Dendritic cell treated with granulocyte-macrophage colony-stimulating factor and Interleukin-4, amounts not matched to agents 40 ng/mL and 50 ng/mL, for 4 days (primary cell): ENCODE data around the gene MCF2L2.
"Not testable (repeated sequence)": the region's sequence is repeated elsewhere in the genome, so short reads cannot be mapped to it uniquely, and the experiment has no call there.

Source experiments
- H3K27ac Mint-ChIP-seq: one replicate; pipeline ENCODE4 v1.8.0; 2022; ENCODE audit warnings: mild to moderate bottlenecking, mixed read lengths
- H3K27me3 Mint-ChIP-seq: one replicate; pipeline ENCODE4 v1.8.0; 2022; ENCODE audit warnings: mild to moderate bottlenecking, mixed read lengths
- H3K36me3 Mint-ChIP-seq: one replicate; pipeline ENCODE4 v1.8.0; 2022; ENCODE audit warnings: low read depth, mixed read lengths
- H3K4me1 Mint-ChIP-seq: one replicate; pipeline ENCODE4 v1.8.0; 2022; ENCODE audit warnings: low read depth, mixed read lengths
- H3K4me3 Mint-ChIP-seq: one replicate; pipeline ENCODE4 v1.8.0; 2022; ENCODE audit warnings: mild to moderate bottlenecking, moderate library complexity, mixed read lengths
- H3K9me3 Mint-ChIP-seq: one replicate; pipeline ENCODE4 v1.8.0; 2022; ENCODE audit warnings: mixed read lengths
- intact Hi-C: fragments of 100-400 bp; cut with micrococcal nuclease; formaldehyde crosslinking; loops from one replicate; pipeline ENCODE4 v1.15.0; 2022

Gene MCF2L2

DNA sequence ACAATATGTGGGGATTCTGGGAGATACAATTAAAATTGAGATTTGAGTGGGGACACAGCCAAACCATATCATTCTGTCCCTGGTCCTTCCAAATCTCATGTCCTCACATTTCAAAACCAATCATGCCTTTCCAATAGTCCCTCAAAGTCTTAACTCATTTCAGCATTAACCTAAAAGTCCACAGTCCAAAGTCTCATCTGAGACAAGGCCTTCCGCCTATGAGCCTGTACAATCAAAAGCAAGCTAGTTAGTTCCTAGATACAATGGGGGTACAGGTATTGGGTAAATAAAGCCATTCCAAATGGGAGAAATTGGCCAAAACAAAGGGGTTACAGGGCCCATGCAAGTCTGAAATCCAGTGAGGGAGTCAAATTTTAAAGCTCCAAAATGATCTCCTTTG lies 260.4 kb downstream of the MCF2L2 start:
- H3K27ac Mint-ChIP-seq, intact Hi-C loops, H3K4me1 Mint-ChIP-seq, H3K36me3 Mint-ChIP-seq, H3K9me3 Mint-ChIP-seq, H3K4me3 Mint-ChIP-seq: not testable (repeated sequence)
- H3K27me3 Mint-ChIP-seq, result peaks cover 44% of the 10 kb centered on the region

GRCh38 chr3:183163563-183163962 lies 264.9 kb downstream of the MCF2L2 start:
- H3K4me1 Mint-ChIP-seq, result peaks cover 25% of the 10 kb centered on the region
- H3K9me3 Mint-ChIP-seq, result no peaks in the 10 kb centered on the region
- no peak overlapping the region for H3K27ac Mint-ChIP-seq
- no peaks in the 10 kb centered on the region for H3K36me3 Mint-ChIP-seq
- intact Hi-C loops, result loop anchor here (5.0 kb wide), 1 partner anchor 36 kb away; no protein-coding TSS in a partner anchor
- H3K4me3 Mint-ChIP-seq, result peak overlapping the region; percentile 77
- H3K27me3 Mint-ChIP-seq, result peaks cover 60% of the 10 kb centered on the region

GRCh38 chr3:183161552-183162336 lies 266.7 kb downstream of the MCF2L2 start:
- intact Hi-C loops, result loop anchor here (5.0 kb wide), 1 partner anchor 34 kb away; no protein-coding TSS in a partner anchor
- Mint-ChIP-seq H3K27ac (peak overlapping the region; percentile 65), H3K4me1 (peaks cover 40% of the 10 kb centered on the region), H3K36me3 (no peaks in the 10 kb centered on the region), H3K27me3 (peaks cover 55% of the 10 kb centered on the region), H3K4me3 (peak overlapping the region; percentile 77), H3K9me3 (no peaks in the 10 kb centered on the region)

GRCh38 chr3:183160616-183161015 lies 267.8 kb downstream of the MCF2L2 start:
- peaks cover 44% of the 10 kb centered on the region for H3K4me1 Mint-ChIP-seq
- H3K27me3 Mint-ChIP-seq, result peaks cover 52% of the 10 kb centered on the region
- H3K36me3 Mint-ChIP-seq, result no peaks in the 10 kb centered on the region
- H3K27ac Mint-ChIP-seq, result no peak overlapping the region
- intact Hi-C loops, result loop anchor here (5.0 kb wide), 1 partner anchor 33 kb away; no protein-coding TSS in a partner anchor
- no peaks in the 10 kb centered on the region for H3K9me3 Mint-ChIP-seq
- H3K4me3 Mint-ChIP-seq, result no peak overlapping the region

DNA sequence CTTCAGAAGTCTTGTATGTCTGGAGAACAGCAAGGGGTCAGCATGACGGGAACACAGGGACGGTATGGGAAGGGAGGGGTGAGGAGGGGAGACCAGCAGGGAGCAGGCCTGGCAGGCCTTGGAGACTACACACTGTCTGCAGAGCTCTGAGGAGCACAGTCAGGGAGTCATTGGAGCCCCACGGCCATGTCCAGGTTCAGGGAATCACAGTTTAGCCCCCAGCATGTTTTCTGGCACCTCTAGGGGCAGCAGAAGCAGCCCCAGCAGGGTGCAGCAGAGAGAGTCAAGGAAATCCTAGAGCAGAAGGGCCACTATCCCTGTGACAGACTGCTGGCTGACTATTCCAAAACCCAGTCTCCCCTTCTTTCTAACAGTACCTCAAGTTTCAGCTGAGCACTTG lies 269.1 kb downstream of the MCF2L2 start:
- peaks cover 53% of the 10 kb centered on the region for H3K27me3 Mint-ChIP-seq
- H3K4me3 Mint-ChIP-seq, result no peak overlapping the region
- intact Hi-C loops, result no loop called here
- peaks cover 44% of the 10 kb centered on the region for H3K4me1 Mint-ChIP-seq
- H3K27ac Mint-ChIP-seq, result peak overlapping the region; percentile 56
- no peaks in the 10 kb centered on the region for H3K9me3 Mint-ChIP-seq
- no peaks in the 10 kb centered on the region for H3K36me3 Mint-ChIP-seq

- intact Hi-C loops, result no loop called here
- Mint-ChIP-seq H3K27me3 (peaks cover 50% of the 10 kb centered on the region), H3K4me1 (peaks cover 44% of the 10 kb centered on the region), H3K9me3 (no peaks in the 10 kb centered on the region), H3K36me3 (no peaks in the 10 kb centered on the region), H3K27ac (peak overlapping the region; percentile 56), H3K4me3 (peak overlapping the region; percentile 31)
Measured at GRCh38 chr3:183158551-183159006, 269.8 kb downstream of the MCF2L2 start.

GRCh38 chr3:183158113-183158512 lies 270.3 kb downstream of the MCF2L2 start:
- H3K9me3 Mint-ChIP-seq, result no peaks in the 10 kb centered on the region
- no peaks in the 10 kb centered on the region for H3K36me3 Mint-ChIP-seq
- H3K4me1 Mint-ChIP-seq, result peaks cover 44% of the 10 kb centered on the region
- H3K27ac Mint-ChIP-seq, result peak overlapping the region; percentile 56
- peaks cover 46% of the 10 kb centered on the region for H3K27me3 Mint-ChIP-seq
- intact Hi-C loops, result no loop called here
- no peak overlapping the region for H3K4me3 Mint-ChIP-seq

DNA sequence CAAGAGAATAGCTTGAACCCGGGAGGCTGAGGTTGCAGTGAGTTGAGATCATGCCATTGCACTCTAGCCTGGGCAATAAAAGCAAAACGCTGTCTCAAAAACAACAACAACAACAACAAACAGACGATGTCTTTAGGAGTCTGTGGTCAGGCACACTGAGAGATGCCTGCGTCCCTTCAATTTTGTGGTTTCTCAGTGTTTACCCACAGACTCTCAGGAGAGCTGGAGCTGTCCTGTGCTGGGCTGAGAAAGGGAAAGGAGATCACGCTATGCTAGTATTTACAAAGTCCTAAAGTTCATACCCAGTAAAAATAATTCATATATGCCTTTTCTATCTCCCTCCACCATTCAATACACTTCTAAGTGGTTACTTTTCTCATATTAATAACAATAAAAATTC lies 272.2 kb downstream of the MCF2L2 start:
- Mint-ChIP-seq H3K27ac (peak overlapping the region; percentile 61), H3K36me3 (no peaks in the 10 kb centered on the region), H3K27me3 (peaks cover 42% of the 10 kb centered on the region), H3K9me3 (no peaks in the 10 kb centered on the region), H3K4me3 (no peak overlapping the region), H3K4me1 (peaks cover 43% of the 10 kb centered on the region)
- intact Hi-C loops, result no loop called here

DNA sequence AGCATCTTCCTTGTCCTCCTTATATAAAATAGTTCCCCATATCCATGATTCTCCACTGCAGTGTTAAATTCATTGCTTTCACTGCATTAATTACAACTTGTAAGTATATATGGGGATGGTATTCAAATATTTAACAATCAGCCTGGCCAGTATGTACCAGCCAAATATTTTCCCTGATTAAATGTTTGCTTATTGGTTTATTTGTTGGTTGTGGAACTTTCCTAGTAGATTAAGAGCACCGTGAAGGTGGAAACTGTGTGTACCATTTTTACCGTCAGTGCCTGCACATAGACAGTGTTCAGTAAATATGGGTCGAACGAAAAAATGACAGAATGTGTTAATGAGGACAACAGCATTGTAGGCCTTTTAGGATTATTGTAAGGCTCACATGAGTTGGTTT lies 272.9 kb downstream of the MCF2L2 start:
- H3K27me3 Mint-ChIP-seq, result peaks cover 38% of the 10 kb centered on the region
- no peaks in the 10 kb centered on the region for H3K36me3 Mint-ChIP-seq
- H3K27ac Mint-ChIP-seq, result peak overlapping the region; percentile 13
- intact Hi-C loops, result no loop called here
- H3K4me3 Mint-ChIP-seq, result no peak overlapping the region
- peaks cover 47% of the 10 kb centered on the region for H3K4me1 Mint-ChIP-seq
- no peaks in the 10 kb centered on the region for H3K9me3 Mint-ChIP-seq

DNA sequence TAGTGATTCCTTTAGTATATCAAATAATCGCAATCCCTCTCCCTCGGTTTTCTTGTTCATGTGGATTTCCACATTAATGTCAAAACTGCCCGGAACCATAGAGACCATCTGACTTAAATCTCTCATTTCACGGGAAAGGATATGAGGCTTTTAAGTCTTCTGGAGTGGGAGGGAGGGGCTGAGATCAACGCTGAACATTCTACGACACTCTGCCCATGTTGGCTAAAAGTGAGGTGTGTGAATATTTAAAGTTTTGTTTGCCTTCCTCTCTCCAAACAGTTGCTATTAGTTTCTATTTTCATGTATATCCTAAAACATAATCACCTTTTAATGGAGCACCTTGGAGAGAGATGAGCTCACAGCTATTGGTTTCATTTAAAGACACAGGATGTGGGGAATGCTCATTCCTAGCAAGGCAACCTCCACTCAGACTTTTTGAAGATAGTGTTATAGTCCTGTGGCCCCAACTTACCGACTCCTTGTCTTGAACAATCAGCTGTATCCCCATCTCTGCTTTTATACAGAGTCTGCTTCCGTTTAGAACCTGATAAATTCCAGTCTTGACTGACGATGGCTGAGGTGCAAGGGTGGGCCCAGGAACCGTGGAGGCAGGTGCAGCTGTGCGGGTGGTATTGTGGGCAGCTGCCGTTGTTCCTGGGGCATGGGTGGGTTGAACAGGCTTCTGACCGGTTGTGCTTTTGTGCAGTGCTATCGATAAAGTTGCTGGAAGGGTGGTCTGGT lies 275.0 kb downstream of the MCF2L2 start:
- Mint-ChIP-seq H3K27ac (no peak overlapping the region), H3K4me1 (peaks cover 38% of the 10 kb centered on the region), H3K27me3 (peaks cover 34% of the 10 kb centered on the region), H3K9me3 (no peaks in the 10 kb centered on the region), H3K4me3 (no peak overlapping the region), H3K36me3 (no peaks in the 10 kb centered on the region)
- intact Hi-C loops, result no loop called here

DNA sequence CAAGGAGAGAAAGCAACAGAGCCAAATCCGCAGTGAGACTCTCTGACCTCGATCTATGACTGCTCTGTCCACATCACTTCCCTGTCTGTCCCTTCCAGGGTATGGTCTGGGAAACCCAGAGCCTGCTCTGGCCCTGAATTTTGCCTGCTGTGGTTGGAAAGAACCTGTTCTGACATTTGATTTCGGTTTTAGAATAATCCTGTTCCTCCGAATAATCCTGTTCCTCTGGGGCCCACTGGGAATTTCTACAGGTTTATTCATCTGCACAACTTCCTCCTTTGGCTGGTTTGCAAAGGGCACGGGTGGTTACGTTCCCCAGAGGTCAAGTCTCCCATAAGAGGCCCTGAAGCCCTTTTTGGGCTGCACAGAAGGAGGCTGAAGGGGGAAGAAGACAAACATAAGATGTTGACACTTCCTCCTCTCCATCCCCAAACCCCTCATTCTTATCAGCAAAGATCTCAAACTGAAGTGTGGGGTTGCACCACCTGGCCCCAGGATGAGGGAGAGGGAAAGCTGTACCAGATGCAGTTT lies 276.5 kb downstream of the MCF2L2 start:
- no peak overlapping the region for H3K4me3 Mint-ChIP-seq
- no peaks in the 10 kb centered on the region for H3K36me3 Mint-ChIP-seq
- intact Hi-C loops, result no loop called here
- H3K27me3 Mint-ChIP-seq, result peaks cover 34% of the 10 kb centered on the region
- H3K4me1 Mint-ChIP-seq, result peaks cover 26% of the 10 kb centered on the region
- no peak overlapping the region for H3K27ac Mint-ChIP-seq
- no peaks in the 10 kb centered on the region for H3K9me3 Mint-ChIP-seq

GRCh38 chr3:183151086-183151485 lies 277.3 kb downstream of the MCF2L2 start:
- peaks cover 21% of the 10 kb centered on the region for H3K4me1 Mint-ChIP-seq
- H3K4me3 Mint-ChIP-seq, result no peak overlapping the region
- peaks cover 33% of the 10 kb centered on the region for H3K27me3 Mint-ChIP-seq
- no peaks in the 10 kb centered on the region for H3K9me3 Mint-ChIP-seq
- intact Hi-C loops, result no loop called here
- H3K36me3 Mint-ChIP-seq, result no peaks in the 10 kb centered on the region
- H3K27ac Mint-ChIP-seq, result no peak overlapping the region

GRCh38 chr3:183149915-183150750 lies 278.3 kb downstream of the MCF2L2 start:
- no peaks in the 10 kb centered on the region for H3K36me3 Mint-ChIP-seq
- no peaks in the 10 kb centered on the region for H3K9me3 Mint-ChIP-seq
- H3K4me3 Mint-ChIP-seq, result no peak overlapping the region
- H3K27me3 Mint-ChIP-seq, result peaks cover 28% of the 10 kb centered on the region
- intact Hi-C loops, result no loop called here
- H3K4me1 Mint-ChIP-seq, result peaks cover 21% of the 10 kb centered on the region
- H3K27ac Mint-ChIP-seq, result no peak overlapping the region
